Measurements from ENCODE around the gene FZR1. TPM values are rescaled to one million over a fixed set of nuclear protein-coding genes. Genes with fewer than 3 reads are reported as not detected.

Gene FZR1
- total RNA-seq, 8 experiments from 2014 or later: 15.8 to 33.6 (median 23.0) TPM

- in situ Hi-C loops (cut with MboI; ENCODE audit: low pct_unique_long_range_greater_than_20kb in 2 of 9, low sequenced_read_pairs in 9 of 9, unreplicated experiment in 9 of 9): no loop called here
- 82 to 100% (median 87%) methylated on average over 1 to 9 of the region's 12 CpGs; no CpG with 5 or more reads in 6 of the 10 experiments for WGBS, 10 experiments
- ATAC-seq (replicated peaks in 6 of 8): peak in 5 of 8 experiments; percentile 10 to 31 (median 20)
- Histone ChIP-seq H3K27ac (no peak overlapping the region), H3K4me3 (no peak overlapping the region), H3K4me1 (replicated peaks in 1 of 2) (peaks cover 18 to 21% of the 10 kb centered on the region in 2 donors)
Observed at GRCh38 chr19:3514930-3515329, 8.8 kb downstream of the FZR1 start.

GRCh38 chr19:3515891-3516422 is 9.8 kb downstream of the FZR1 start:
- Histone ChIP-seq H3K4me1 (replicated peaks in 1 of 2) (peaks cover 18 to 21% of the 10 kb centered on the region in 2 donors), H3K27ac (no peak overlapping the region), H3K4me3 (no peak overlapping the region)
- no peak for ATAC-seq (replicated peaks in 6 of 8)
- WGBS, 10 experiments: 55 to 100% (median 80%) methylated on average over 1 to 3 of the region's 15 CpGs; no CpG with 5 or more reads in 7 of the 10 experiments
- in situ Hi-C loops (cut with MboI; ENCODE audit: low pct_unique_long_range_greater_than_20kb in 2 of 9, low sequenced_read_pairs in 9 of 9, unreplicated experiment in 9 of 9): no loop called here

- WGBS, 10 experiments: 80 to 100% methylated on average over 3 of the region's 15 CpGs; no CpG with 5 or more reads in 8 of the 10 experiments
- Histone ChIP-seq H3K27ac (no peak overlapping the region), H3K4me3 (no peak overlapping the region), H3K4me1 (replicated peaks in 1 of 2) (peaks cover 17 to 21% of the 10 kb centered on the region in 2 donors)
- in situ Hi-C loops (cut with MboI; ENCODE audit: low pct_unique_long_range_greater_than_20kb in 2 of 9, low sequenced_read_pairs in 9 of 9, unreplicated experiment in 9 of 9): no loop called here
- ATAC-seq (replicated peaks in 6 of 8): peak in 1 of 8 experiments; percentile 30
Observed at GRCh38 chr19:3516675-3517207, 10.6 kb downstream of the FZR1 start.

- 75 to 100% (median 100%) methylated on average over 1 to 2 of the region's 2 CpGs; no CpG with 5 or more reads in 2 of the 10 experiments for WGBS, 10 experiments
- H3K27ac ChIP-seq: no peak overlapping the region
- in situ Hi-C loops (cut with MboI; ENCODE audit: low pct_unique_long_range_greater_than_20kb in 2 of 9, low sequenced_read_pairs in 9 of 9, unreplicated experiment in 9 of 9): no loop called here
- H3K4me3 ChIP-seq: no peak overlapping the region
- ATAC-seq (replicated peaks in 6 of 8): no peak
- peaks cover 10 to 15% of the 10 kb centered on the region in 2 donors for H3K4me1 ChIP-seq (replicated peaks in 1 of 2)
Observed at GRCh38 chr19:3517638-3518037, 11.5 kb downstream of the FZR1 start.

GRCh38 chr19:3518255-3518654 is 12.1 kb downstream of the FZR1 start:
- in situ Hi-C loops (cut with MboI; ENCODE audit: low pct_unique_long_range_greater_than_20kb in 2 of 9, low sequenced_read_pairs in 9 of 9, unreplicated experiment in 9 of 9): no loop called here
- peaks cover 5 to 9% of the 10 kb centered on the region in 2 donors for H3K4me1 ChIP-seq (replicated peaks in 1 of 2)
- no peak overlapping the region for H3K27ac ChIP-seq
- ATAC-seq (replicated peaks in 6 of 8): no peak
- 17 to 98% (median 70%) methylated on average over 1 to 10 of the region's 10 CpGs; no CpG with 5 or more reads in 3 of the 10 experiments for WGBS, 10 experiments
- H3K4me3 ChIP-seq: no peak overlapping the region

- H3K27ac ChIP-seq: no peak overlapping the region
- in situ Hi-C loops (cut with MboI; ENCODE audit: low pct_unique_long_range_greater_than_20kb in 2 of 9, low sequenced_read_pairs in 9 of 9, unreplicated experiment in 9 of 9): no loop called here
- no peak overlapping the region for H3K4me3 ChIP-seq
- H3K4me1 ChIP-seq (replicated peaks in 1 of 2): peaks cover 5 to 9% of the 10 kb centered on the region in 2 donors
- WGBS, 10 experiments: 79 to 100% (median 93%) methylated on average over 2 of the region's 2 CpGs; no CpG with 5 or more reads in 7 of the 10 experiments
- ATAC-seq (replicated peaks in 6 of 8): no peak
Observed at GRCh38 chr19:3518659-3519058, 12.5 kb downstream of the FZR1 start.

- peaks cover 5 to 7% of the 10 kb centered on the region in 2 donors for H3K4me1 ChIP-seq (replicated peaks in 1 of 2)
- ATAC-seq (replicated peaks in 6 of 8): no peak
- no peak overlapping the region for H3K27ac ChIP-seq
- in situ Hi-C loops (cut with MboI; ENCODE audit: low pct_unique_long_range_greater_than_20kb in 2 of 9, low sequenced_read_pairs in 9 of 9, unreplicated experiment in 9 of 9): no loop called here
- WGBS, 10 experiments: 80 to 88% methylated on average over 2 to 13 of the region's 18 CpGs; no CpG with 5 or more reads in 8 of the 10 experiments
- H3K4me3 ChIP-seq: no peak overlapping the region
Observed at GRCh38 chr19:3519126-3519525, 13.0 kb downstream of the FZR1 start.

- Histone ChIP-seq H3K4me1 (replicated peaks in 1 of 2) (no peaks in the 10 kb centered on the region), H3K4me3 (no peak overlapping the region), H3K27ac (no peak overlapping the region)
- in situ Hi-C loops (cut with MboI; ENCODE audit: low pct_unique_long_range_greater_than_20kb in 2 of 9, low sequenced_read_pairs in 9 of 9, unreplicated experiment in 9 of 9): no loop called here
- ATAC-seq (replicated peaks in 6 of 8): peak in 3 of 8 experiments; percentile 9 to 11 (median 10)
- WGBS, 10 experiments: 84 to 93% (median 89%) methylated on average over 6 to 7 of the region's 37 CpGs; no CpG with 5 or more reads in 7 of the 10 experiments
Observed at GRCh38 chr19:3520166-3521103, 14.3 kb downstream of the FZR1 start.

GRCh38 chr19:3521104-3521445 is 15.0 kb downstream of the FZR1 start:
- in situ Hi-C loops (cut with MboI; ENCODE audit: low pct_unique_long_range_greater_than_20kb in 2 of 9, low sequenced_read_pairs in 9 of 9, unreplicated experiment in 9 of 9): no loop called here
- Histone ChIP-seq H3K4me1 (replicated peaks in 1 of 2) (no peaks in the 10 kb centered on the region), H3K27ac (no peak overlapping the region), H3K4me3 (no peak overlapping the region)
- no peak for ATAC-seq (replicated peaks in 6 of 8)
- 40 to 100% (median 88%) methylated on average over 1 to 7 of the region's 7 CpGs; no CpG with 5 or more reads in 1 of the 10 experiments for WGBS, 10 experiments

GRCh38 chr19:3522421-3523360 is 16.6 kb downstream of the FZR1 start:
- in situ Hi-C loops (cut with MboI; ENCODE audit: low pct_unique_long_range_greater_than_20kb in 2 of 9, low sequenced_read_pairs in 9 of 9, unreplicated experiment in 9 of 9): no loop called here
- WGBS, 10 experiments: 80 to 100% (median 100%) methylated on average over 1 to 3 of the region's 40 CpGs; no CpG with 5 or more reads in 5 of the 10 experiments
- Histone ChIP-seq H3K27ac (no peak overlapping the region), H3K4me3 (no peak overlapping the region), H3K4me1 (replicated peaks in 1 of 2) (no peaks in the 10 kb centered on the region)
- ATAC-seq (replicated peaks in 6 of 8): no peak

GRCh38 chr19:3523361-3524077 is 17.4 kb downstream of the FZR1 start:
- 89 to 100% methylated on average over 1 to 5 of the region's 21 CpGs; no CpG with 5 or more reads in 8 of the 10 experiments for WGBS, 10 experiments
- no peaks in the 10 kb centered on the region for H3K4me1 ChIP-seq (replicated peaks in 1 of 2)
- no peak for ATAC-seq (replicated peaks in 6 of 8)
- in situ Hi-C loops (cut with MboI; ENCODE audit: low pct_unique_long_range_greater_than_20kb in 2 of 9, low sequenced_read_pairs in 9 of 9, unreplicated experiment in 9 of 9): no loop called here
- no peak overlapping the region for H3K4me3 ChIP-seq
- no peak overlapping the region for H3K27ac ChIP-seq

Data from motor neuron (in vitro differentiated cells).